LNCAP (cell line): ENCODE measurements around the gene DSC3.

Source experiments
- TF ChIP-seq, protein P1 (sequence below): fragments of 450-650 bp; IDR thresholded peaks from 2 replicates; pipeline ENCODE4 v1.5.1; 2017; ENCODE audit warnings: mild to moderate bottlenecking

Gene DSC3

DNA sequence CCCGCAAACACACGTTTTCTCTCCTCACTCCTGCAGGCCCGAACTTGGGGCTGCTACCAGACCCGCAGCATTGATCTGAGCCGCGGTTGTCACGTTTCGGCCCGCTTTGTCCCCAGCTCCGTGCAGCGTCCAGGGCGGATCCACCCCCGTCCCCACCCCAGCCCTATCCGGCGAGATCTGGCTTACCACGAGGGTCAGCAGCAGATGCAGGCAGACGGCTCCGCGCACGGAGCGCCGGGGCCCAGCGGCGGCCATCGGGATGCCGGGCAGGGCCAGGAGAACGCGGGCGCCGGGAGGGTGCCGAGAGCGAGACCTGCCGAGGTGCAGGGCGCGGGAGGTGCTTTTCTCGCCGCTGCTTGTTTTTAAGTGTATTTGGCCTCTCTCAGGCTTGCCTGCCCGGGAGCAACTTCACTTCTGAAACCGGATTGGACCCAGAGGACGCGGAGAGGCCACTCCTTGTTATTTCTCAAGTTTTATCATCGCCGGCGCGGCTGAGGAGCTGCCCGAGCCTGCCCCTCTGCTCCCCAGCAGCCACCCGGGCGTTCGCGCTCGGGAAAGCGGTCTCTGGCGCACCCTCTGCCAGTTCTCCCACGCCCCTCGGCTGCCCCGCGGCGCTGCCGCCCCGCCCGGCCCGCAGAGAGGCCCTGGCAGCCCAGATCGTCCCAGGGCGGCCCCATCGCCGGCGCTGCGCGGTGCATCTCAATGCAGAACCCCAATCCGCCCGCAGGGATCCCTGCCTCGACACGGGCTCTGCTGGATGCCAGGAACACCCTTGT, at the start of gene DSC3:
TSS of gene DSC3 (minus strand) at position 337 of the 776 bp plus-strand sequence. CDS start at position 255, 82 bp downstream.
- TF ChIP-seq, protein P1, sequence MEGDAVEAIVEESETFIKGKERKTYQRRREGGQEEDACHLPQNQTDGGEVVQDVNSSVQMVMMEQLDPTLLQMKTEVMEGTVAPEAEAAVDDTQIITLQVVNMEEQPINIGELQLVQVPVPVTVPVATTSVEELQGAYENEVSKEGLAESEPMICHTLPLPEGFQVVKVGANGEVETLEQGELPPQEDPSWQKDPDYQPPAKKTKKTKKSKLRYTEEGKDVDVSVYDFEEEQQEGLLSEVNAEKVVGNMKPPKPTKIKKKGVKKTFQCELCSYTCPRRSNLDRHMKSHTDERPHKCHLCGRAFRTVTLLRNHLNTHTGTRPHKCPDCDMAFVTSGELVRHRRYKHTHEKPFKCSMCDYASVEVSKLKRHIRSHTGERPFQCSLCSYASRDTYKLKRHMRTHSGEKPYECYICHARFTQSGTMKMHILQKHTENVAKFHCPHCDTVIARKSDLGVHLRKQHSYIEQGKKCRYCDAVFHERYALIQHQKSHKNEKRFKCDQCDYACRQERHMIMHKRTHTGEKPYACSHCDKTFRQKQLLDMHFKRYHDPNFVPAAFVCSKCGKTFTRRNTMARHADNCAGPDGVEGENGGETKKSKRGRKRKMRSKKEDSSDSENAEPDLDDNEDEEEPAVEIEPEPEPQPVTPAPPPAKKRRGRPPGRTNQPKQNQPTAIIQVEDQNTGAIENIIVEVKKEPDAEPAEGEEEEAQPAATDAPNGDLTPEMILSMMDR, result no peak

DNA sequence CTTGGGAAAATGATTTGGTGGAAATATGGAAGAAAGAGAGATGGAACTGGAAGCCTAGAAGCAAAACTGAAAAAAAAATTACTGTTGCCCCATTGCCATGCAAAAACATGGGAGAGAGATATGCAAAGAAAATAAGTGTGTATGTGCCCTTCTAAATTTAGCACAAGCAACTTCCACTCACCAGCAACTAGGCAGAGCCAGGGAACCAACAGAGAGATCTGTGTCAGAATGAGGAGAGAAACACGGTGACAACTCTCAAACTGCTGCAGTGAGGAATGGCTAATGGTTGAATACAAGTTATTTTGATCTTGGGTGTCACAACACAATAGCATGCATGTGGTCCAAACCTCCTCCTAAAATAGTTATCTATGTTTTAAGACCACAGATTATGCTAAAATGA, 48.8 kb upstream of the DSC3 start:
- TF ChIP-seq, protein P1, result no peak

DNA sequence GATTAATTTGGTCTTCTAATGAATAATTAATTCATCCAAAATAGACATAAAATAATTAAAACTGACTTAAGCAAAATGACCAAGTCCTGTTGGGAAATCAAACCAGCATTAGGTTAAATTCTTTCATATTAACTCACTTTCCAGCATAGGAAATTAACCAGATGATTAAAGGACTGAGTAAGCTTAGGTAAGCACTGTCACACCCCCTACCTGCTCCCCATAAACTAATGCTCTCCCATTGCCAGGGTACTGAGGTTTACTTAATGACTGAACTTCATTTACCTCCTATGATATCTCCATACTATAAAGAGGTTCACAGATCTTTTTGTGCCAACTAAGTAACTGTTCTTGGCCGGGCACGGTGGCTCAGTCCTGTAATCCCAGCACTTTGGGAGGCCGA, 46.0 kb upstream of the DSC3 start:
- TF ChIP-seq, protein P1, result no peak

DNA sequence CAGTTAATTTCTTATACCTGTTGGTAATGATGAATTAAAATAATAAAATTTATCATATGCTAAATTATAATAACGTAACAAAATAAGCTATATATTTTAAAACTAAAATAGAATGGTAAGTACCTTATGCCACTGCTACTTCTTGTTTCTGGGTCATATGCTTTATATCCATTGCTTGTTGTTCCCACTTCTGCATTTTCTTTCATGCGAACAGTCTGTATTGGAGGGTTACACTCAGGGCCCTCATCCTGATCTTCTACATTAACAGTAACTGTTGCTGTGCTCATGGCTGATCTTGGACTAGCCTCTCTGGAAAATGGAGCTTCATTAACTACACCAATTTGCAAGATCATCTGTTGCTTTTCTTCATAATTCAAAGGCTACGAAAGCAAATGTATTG, 37.4 kb upstream of the DSC3 start:
- TF ChIP-seq, protein P1, result no peak

DNA sequence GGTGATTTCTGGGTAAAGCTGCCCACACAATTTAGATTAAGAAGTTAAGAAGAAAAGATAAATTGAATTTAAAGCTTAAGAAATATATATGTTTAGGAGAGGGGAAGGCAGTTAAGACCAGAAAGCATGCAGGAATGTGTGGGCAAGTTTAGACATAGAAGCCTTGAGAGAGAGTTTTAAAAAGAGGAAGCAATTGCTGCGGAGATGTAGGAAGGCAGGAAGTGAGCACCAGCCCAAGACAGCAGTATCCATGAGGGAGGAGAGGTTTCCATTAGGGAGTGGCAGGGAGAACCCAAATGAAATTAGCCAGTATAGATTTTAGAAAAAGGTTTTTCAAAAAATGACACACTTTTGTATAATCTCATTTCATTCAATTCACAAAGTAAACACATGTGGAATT, 35.3 kb upstream of the DSC3 start:
- TF ChIP-seq, protein P1, result no peak

DNA sequence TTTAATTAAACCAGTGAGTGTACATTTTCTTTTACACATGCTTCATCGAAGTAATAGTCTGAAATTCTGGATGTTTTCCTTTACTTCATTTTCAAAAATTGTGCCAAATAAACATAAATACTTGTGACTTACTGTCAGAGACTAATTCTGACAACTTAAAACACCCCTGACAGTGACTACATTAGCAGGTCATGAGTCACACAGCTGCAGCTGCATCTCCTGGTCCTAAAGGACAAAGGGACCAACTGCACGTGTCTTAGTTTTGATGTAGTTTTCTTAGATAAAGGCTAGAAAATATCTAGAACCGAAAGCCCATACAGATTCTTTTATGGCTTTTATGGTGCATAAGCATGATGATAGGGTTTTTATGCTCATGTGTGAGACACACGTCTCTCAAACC, 29.6 kb upstream of the DSC3 start:
- TF ChIP-seq, protein P1, result no peak

DNA sequence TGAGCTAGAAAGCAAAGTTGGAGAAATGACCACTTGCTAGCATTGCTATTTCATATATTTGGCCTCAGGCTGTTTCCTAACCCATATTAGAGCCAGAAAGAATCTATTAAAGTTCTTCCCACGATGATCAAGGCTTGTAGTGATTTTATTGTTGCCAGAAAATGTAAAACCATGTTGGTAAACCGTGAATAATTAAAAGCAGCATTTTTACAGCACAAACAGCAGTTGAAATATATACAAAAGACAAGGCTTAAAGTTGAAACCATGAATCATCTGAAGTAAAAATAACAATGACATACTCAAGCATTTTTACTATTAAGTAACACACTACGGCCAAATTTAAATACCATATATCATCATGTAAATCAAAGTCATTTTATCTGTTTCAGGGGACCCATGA, 27.7 kb upstream of the DSC3 start:
- TF ChIP-seq, protein P1, result no peak

DNA sequence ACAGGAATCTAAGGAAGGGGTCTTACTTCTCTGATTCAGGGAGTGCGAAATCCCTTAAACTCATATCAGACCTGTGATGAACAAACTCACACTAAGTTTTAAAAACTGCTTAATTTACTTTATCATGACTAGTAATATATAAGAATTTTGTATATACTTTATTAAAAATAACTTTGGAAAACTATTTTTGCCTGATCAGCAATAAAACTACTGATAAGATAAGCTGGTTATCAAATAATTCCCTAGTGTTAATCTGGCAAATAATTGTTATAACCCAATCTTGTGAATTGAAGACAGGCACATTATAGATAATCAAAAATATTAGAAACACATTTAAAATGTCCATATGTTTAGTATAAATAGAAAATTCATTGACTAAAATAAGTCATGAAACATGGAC, 23.7 kb upstream of the DSC3 start:
- TF ChIP-seq, protein P1, result no peak
